Measurements from ENCODE around the gene OVAAL.

- no peak for TF ChIP-seq CTCF (conservative IDR thresholded peaks at IDR 0.05 in 1 of 2, IDR thresholded peaks at IDR 0.05 in 1 of 2; ENCODE audit: low read depth in 1 of 2, low read length in 2 of 2)
- TF ChIP-seq EZH2 (IDR thresholded peaks at IDR 0.05; ENCODE audit: low read length, missing control alignments), result no peak
These were observed 8.9 kb downstream of the OVAAL start for GRCh38 chr1:180567654-180568053.

Data from fibroblast of lung (primary cell).